Activated CD8-positive, alpha-beta memory T cell treated with anti-CD3 and anti-CD28 coated beads for 1 hour (primary cell): ENCODE results near the gene PPP1R14C.

Experiments
- DNase-seq, 2 donors: peaks; one replicate each; pipeline ENCODE4 v3.0.0-alpha.2; 2020; ENCODE audit warnings: low read depth in 1 of 2; ENCODE audit errors: extremely low read depth in 1 of 2

PPP1R14C gene

GRCh38 chr6:150142670-150143515, at the start of gene PPP1R14C:
Gene PPP1R14C, plus strand, starts transcription at chr6:150143044. Its CDS starts 149 bp downstream, at chr6:150143193.
- no peak for DNase-seq

GRCh38 chr6:150093397-150093796, 49.4 kb upstream of the PPP1R14C start:
- no peak for DNase-seq

- no peak for DNase-seq
These were observed 44.7 kb upstream of the PPP1R14C start for GRCh38 chr6:150098155-150098554.

GRCh38 chr6:150099546-150099945, 43.3 kb upstream of the PPP1R14C start:
- no peak for DNase-seq

- DNase-seq: no peak
These were observed 42.9 kb upstream of the PPP1R14C start for GRCh38 chr6:150099953-150100352.

- no peak for DNase-seq
These were observed 42.1 kb upstream of the PPP1R14C start for GRCh38 chr6:150100745-150101144.

- no peak for DNase-seq
These were observed 40.0 kb upstream of the PPP1R14C start for GRCh38 chr6:150102750-150103270.

- no peak for DNase-seq
These were observed 30.6 kb upstream of the PPP1R14C start for GRCh38 chr6:150112233-150112632.

- no peak for DNase-seq
These were observed 27.1 kb upstream of the PPP1R14C start for GRCh38 chr6:150115769-150116168.

- DNase-seq: no peak
These were observed 26.5 kb upstream of the PPP1R14C start for GRCh38 chr6:150116200-150116800.

- DNase-seq: no peak
These were observed 24.6 kb upstream of the PPP1R14C start for GRCh38 chr6:150118203-150118602.

GRCh38 chr6:150118627-150119026, 24.2 kb upstream of the PPP1R14C start:
- no peak for DNase-seq

- no peak for DNase-seq
These were observed 23.7 kb upstream of the PPP1R14C start for GRCh38 chr6:150119173-150119572.

GRCh38 chr6:150123645-150124044, 19.2 kb upstream of the PPP1R14C start:
- no peak for DNase-seq

GRCh38 chr6:150124235-150124634, 18.6 kb upstream of the PPP1R14C start:
- DNase-seq: no peak

- no peak for DNase-seq
These were observed 16.1 kb upstream of the PPP1R14C start for GRCh38 chr6:150126641-150127291.

- no peak for DNase-seq
These were observed 14.4 kb upstream of the PPP1R14C start for GRCh38 chr6:150128425-150128824.

GRCh38 chr6:150129616-150130505, 13.0 kb upstream of the PPP1R14C start:
- no peak for DNase-seq

- no peak for DNase-seq
These were observed 9.2 kb upstream of the PPP1R14C start for GRCh38 chr6:150133686-150134085.

- no peak for DNase-seq
These were observed 8.4 kb upstream of the PPP1R14C start for GRCh38 chr6:150134280-150134920.
